GM21786 (cell line): Measurements from ENCODE around the gene TAS2R1.

Experiments
- ATAC-seq: cut with Tn5 transposase; IDR thresholded peaks from one replicate; pipeline ENCODE4 v1.9.1; 2021; ENCODE audit not compliant: unreplicated experiment

The TAS2R1 gene, protein sequence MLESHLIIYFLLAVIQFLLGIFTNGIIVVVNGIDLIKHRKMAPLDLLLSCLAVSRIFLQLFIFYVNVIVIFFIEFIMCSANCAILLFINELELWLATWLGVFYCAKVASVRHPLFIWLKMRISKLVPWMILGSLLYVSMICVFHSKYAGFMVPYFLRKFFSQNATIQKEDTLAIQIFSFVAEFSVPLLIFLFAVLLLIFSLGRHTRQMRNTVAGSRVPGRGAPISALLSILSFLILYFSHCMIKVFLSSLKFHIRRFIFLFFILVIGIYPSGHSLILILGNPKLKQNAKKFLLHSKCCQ

GRCh38 chr5:9630251-9630650 lies at the start of gene TAS2R1:
Gene TAS2R1, minus strand, starts transcription at chr5:9630351. Its CDS starts 319 bp downstream, at chr5:9630032.
- ATAC-seq = no peak

DNA sequence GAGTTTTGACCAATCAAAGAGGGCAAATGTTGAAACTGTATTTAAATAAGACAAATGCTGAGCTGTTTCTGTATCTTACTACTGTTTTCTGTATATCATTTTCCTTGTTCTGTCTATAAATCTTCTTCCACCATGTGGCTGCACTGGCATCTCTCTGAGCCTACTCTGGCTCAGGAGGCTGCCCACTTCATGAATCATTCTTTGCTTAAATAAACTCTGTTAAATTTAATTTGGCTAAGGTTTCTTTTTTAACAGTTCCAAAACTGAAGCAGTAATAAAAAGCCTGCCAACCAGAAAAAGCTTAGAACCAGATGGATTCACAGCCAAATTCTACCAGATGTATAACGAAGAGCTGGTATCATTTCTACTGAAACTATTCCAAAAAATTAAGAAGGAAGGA lies 40.2 kb upstream of the TAS2R1 start:
- ATAC-seq = no peak

GRCh38 chr5:9667906-9668305 lies 37.8 kb upstream of the TAS2R1 start:
- no peak for ATAC-seq

DNA sequence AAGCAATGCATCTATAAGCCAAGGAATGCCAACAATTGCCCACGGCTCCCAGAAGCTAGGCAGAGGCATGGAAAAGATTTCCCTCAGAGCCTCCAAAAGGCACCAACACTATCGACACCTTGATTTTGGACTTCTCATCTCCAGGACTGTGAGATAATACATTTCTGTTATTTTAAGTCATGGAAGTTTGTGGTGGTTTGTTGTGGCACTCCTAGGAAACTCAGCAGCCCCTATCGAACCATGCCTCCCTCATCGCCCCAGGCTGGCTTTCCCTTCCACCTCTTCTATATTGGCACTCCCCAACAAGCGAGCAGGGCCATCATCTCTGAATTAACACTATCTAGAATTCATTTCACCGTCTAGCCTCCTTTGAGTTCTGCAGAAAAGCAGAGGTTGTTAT lies 33.7 kb upstream of the TAS2R1 start:
- ATAC-seq = no peak

- ATAC-seq = no peak
These were observed 31.3 kb upstream of the TAS2R1 start for GRCh38 chr5:9661316-9662015.

DNA sequence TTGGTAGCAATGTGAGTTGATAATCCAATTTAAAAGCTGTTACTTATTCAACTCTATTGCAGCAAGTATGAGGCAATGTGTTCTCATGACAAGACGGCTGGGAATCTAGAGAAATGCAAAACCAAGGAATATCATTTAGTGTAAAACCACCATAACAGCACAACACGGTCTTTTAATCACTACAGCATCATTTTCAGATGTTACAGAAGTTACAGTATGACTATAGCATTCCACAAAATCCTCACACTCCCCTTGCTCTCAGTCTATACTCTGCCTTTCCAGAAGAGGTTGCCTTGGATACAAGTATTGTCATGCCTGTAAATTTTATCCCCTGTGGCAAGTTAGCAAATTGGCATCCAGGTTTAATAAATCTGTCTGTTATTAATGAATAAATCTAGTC lies 28.6 kb upstream of the TAS2R1 start:
- no peak for ATAC-seq

DNA sequence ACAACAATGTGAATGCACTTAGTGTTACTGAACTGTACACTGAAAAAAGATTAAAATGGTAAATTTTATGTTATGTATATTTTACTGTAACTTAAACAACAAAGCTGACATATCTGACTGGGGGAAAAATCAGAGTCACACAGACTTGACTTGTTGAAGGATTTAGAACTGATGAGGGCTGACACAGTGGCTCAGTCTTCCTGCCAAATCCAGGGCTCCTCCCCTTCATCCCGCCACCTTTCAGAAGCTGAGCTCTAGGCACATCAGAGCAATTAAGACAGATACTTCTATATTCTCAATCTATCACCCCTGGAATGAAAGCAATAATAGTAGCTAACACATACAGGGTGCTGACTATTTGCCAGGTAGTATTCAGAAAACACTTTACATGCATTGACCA lies 27.7 kb upstream of the TAS2R1 start:
- ATAC-seq = no peak

GRCh38 chr5:9655641-9656040 lies 25.5 kb upstream of the TAS2R1 start:
- ATAC-seq = no peak

GRCh38 chr5:9654886-9655285 lies 24.7 kb upstream of the TAS2R1 start:
- ATAC-seq = no peak

DNA sequence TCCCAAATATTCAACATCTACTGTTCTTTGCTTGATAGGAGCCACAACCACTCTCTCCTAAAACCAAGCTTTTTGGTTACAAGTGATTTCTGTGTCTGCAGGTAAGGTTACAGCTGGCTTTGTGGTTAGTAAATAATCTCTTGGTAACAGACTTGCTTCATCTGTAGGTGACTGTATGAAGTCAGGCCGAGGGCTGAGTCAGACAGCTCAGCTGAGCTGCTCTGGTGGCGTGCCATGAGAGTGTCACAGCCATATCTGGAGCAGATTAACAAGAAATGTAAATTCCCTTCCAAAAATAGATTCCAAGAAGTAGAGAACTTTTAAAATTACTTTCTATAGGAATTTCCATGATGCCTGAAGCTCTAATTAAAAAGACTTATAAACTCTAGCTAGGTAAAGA lies 23.7 kb upstream of the TAS2R1 start:
- ATAC-seq = peak; percentile 93

- no peak for ATAC-seq
These were observed 22.9 kb upstream of the TAS2R1 start for GRCh38 chr5:9653061-9653460.

- no peak for ATAC-seq
These were observed 22.1 kb upstream of the TAS2R1 start for GRCh38 chr5:9652295-9652694.

- ATAC-seq = no peak
These were observed 16.7 kb upstream of the TAS2R1 start for GRCh38 chr5:9646843-9647242.

GRCh38 chr5:9644630-9645029 lies 14.5 kb upstream of the TAS2R1 start:
- no peak for ATAC-seq

- no peak for ATAC-seq
These were observed 12.5 kb upstream of the TAS2R1 start for GRCh38 chr5:9642621-9643020.

- no peak for ATAC-seq
These were observed 11.7 kb upstream of the TAS2R1 start for GRCh38 chr5:9641806-9642355.

DNA sequence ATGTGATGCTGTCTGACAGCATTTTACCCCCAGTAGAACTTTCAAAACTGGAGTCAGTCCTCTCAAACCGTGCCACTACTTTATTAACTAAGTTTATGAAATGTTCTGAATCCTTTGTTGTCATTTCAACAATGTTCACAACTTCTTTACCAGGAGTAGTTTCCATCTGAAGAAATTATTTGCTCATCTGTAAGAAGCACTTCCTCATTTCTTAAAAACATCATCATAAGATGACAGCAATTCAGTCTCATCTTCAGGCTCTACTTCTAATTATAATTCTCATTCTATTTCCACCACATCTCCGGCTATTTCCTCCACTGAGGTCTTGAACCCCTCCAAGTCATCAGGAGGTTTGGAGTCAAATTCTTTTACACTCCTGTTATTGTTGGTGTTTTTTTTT lies 2.3 kb upstream of the TAS2R1 start:
- ATAC-seq = no peak

DNA sequence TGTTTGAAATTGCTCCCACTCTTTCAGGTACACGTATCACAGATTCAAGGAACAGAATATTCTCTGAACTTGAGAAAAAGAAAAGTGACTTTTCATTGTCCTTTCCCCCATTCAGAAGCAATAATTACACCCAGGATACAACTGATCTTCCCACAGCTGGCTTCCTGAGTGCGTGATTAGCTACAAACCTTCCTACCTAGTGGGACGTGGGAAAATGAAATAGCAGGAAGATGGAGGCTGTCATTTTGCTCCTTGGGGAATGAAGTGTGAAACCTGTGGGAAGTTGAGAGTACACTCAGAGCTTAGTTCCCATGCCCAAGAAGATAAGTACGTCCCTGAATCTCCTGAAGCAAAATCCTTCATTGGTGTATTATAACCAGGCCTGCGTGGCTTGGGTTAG lies 2.6 kb downstream of the TAS2R1 start:
- ATAC-seq = no peak

DNA sequence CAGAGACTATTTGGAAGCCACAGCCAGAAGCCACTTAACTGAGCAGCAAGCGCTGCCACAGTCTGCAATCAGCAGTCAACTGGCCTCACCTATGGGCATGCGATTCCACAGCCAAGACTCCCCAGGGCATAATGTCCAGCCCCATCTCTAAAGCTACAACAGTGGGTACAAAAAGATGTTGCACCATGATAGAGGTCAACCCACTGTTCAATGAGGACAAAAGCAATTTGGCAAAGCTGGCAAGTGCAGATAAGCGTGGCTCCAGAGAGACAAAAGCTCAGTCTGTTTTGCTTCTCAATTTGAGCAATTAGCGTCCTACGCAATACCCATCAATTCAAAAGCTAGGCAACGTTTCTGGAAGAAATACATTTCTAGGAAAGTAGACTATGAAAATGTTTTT lies 3.2 kb downstream of the TAS2R1 start:
- no peak for ATAC-seq

DNA sequence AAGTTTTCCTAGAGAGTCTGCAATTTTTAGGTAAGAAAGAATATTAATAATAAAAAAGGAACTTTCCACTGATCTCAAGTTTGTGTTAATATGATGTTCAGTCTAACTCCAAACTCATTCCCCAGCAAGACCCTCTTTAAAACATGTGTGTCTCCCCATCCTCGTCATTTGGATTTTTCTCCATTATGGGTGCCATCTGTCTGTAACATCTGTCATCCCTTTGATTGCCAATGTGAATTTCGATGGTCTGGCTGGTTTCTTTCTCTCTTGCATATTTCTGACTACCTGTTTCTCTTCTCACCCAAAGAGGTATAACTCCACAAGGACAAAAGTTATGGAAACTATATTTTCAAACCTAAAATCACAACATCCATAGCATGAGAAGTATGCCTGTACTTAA lies 4.4 kb downstream of the TAS2R1 start:
- no peak for ATAC-seq

- no peak for ATAC-seq
These were observed 4.9 kb downstream of the TAS2R1 start for GRCh38 chr5:9625286-9625685.

DNA sequence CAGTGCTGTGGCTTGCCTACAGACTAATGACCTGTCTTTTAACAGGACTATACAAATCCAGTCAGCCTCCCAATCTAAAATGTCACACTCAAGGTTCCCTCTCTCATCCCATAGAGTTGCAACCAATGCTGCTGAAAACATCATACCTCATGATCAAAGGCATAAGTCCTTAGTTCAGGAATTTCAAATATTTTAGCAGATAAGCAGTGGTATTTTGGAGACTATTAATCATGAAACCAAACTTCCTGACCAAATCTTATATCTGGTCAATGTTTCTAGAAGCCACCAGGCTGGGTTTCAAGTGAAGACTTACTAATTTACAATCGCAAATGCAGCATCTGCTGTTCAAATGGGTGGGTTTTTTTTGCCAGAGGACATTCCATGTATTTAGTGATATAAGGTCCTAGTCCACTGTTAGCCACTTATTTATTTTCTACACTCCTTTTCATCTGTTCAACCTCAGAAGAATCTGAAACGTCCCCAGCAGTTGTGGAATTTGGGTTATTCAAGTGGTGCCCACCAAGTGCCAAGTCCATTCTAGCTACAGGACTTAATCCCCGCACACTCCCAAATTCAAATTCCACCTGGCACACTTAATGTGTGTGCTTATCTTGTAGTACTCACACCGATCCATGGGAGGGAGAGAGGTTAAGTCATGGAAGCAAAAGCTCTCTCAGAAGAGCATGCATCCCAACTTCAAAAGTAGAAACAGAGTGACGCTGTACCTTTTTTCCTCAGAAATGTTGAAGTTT lies 5.8 kb downstream of the TAS2R1 start:
- no peak for ATAC-seq
